ENCODE results near the gene TMEM40.
"Not testable (repeated sequence)": the region's sequence is repeated elsewhere in the genome, so short reads cannot be mapped to it uniquely, and the experiment has no call there.

The TMEM40 gene

GRCh38 chr3:12759097-12759679, at the start of gene TMEM40:
Gene TMEM40, minus strand, starts transcription at chr3:12759259. Its CDS starts 9,427 bp downstream, at chr3:12749832.
- intact Hi-C loops (cut with DNase I), result no loop called here
- no peak for DNase-seq

GRCh38 chr3:12808587-12808986, 49.5 kb upstream of the TMEM40 start:
- intact Hi-C loops (cut with DNase I), result no loop called here
- no peak for DNase-seq

GRCh38 chr3:12807601-12808359, 48.7 kb upstream of the TMEM40 start:
- intact Hi-C loops (cut with DNase I), result no loop called here
- no peak for DNase-seq

GRCh38 chr3:12807066-12807465, 48.0 kb upstream of the TMEM40 start:
- DNase-seq, result no peak
- intact Hi-C loops (cut with DNase I), result no loop called here

- intact Hi-C loops (cut with DNase I), result no loop called here
- no peak for DNase-seq
These were observed 44.3 kb upstream of the TMEM40 start for GRCh38 chr3:12803371-12803770.

- DNase-seq, result no peak
- intact Hi-C loops (cut with DNase I), result no loop called here
These were observed 40.7 kb upstream of the TMEM40 start for GRCh38 chr3:12799525-12800440.

- intact Hi-C loops (cut with DNase I), result no loop called here
- no peak for DNase-seq
These were observed 39.6 kb upstream of the TMEM40 start for GRCh38 chr3:12798559-12799179.

GRCh38 chr3:12797892-12798558, 39.0 kb upstream of the TMEM40 start:
- DNase-seq, result peak in 1 of 42 donors; percentile 36

GRCh38 chr3:12797124-12797891, 38.2 kb upstream of the TMEM40 start:
- DNase-seq, result peak in 16 of 42 donors; percentile 7 to 54 (median 27)
- intact Hi-C loops (cut with DNase I), result no loop called here

More at GRCh38 chr3:12797892-12798558, 39.0 kb upstream of the TMEM40 start:
- intact Hi-C loops (cut with DNase I), result no loop called here

- intact Hi-C loops (cut with DNase I), result no loop called here
- peak; percentile 35 to 88 (median 74) for DNase-seq
These were observed 37.4 kb upstream of the TMEM40 start, which contains the start of gene CAND2 for GRCh38 chr3:12796171-12797123. Gene CAND2, plus strand, starts transcription at chr3:12796680. Its CDS starts 41 bp downstream, at chr3:12796721.

- DNase-seq, result no peak
- intact Hi-C loops (cut with DNase I), result no loop called here
These were observed 34.6 kb upstream of the TMEM40 start for GRCh38 chr3:12793701-12794100.

GRCh38 chr3:12791430-12791829, 32.4 kb upstream of the TMEM40 start:
- DNase-seq, result no peak
- intact Hi-C loops (cut with DNase I), result no loop called here

GRCh38 chr3:12787967-12788690, 29.1 kb upstream of the TMEM40 start:
- DNase-seq; intact Hi-C loops (cut with DNase I): not testable (repeated sequence)

GRCh38 chr3:12787346-12787745, 28.3 kb upstream of the TMEM40 start:
- intact Hi-C loops (cut with DNase I), result not testable (repeated sequence)
- DNase-seq, result peak in 34 of 42 donors; percentile 24 to 81 (median 62)

- intact Hi-C loops (cut with DNase I), result no loop called here
- DNase-seq, result peak in 1 of 42 donors; percentile 30
These were observed 26.0 kb upstream of the TMEM40 start for GRCh38 chr3:12785096-12785495.
